Testis (tissue), 2 donors: ENCODE data around the gene C6orf89.

ENCODE experiments used
- POLR2A ChIP-seq: fragments of 450-650 bp; IDR thresholded peaks from one replicate; pipeline ENCODE4 v1.6.1; 2017; ENCODE audit warnings: antibody characterized with exemption, mild to moderate bottlenecking, moderate library complexity
- TF ChIP-seq, protein P1 (sequence below), 3 experiments: fragments of 450-650 bp in 2 of 3; fragments of 200-600 bp in 1 of 3; sonication (generic) in 1 of 3; IDR thresholded peaks; one replicate each; pipeline ENCODE4 v1.5.1; 2016 to 2019; ENCODE audit warnings: antibody characterized with exemption in 3 of 3, mild to moderate bottlenecking in 2 of 3, moderate library complexity in 1 of 3

DNA sequence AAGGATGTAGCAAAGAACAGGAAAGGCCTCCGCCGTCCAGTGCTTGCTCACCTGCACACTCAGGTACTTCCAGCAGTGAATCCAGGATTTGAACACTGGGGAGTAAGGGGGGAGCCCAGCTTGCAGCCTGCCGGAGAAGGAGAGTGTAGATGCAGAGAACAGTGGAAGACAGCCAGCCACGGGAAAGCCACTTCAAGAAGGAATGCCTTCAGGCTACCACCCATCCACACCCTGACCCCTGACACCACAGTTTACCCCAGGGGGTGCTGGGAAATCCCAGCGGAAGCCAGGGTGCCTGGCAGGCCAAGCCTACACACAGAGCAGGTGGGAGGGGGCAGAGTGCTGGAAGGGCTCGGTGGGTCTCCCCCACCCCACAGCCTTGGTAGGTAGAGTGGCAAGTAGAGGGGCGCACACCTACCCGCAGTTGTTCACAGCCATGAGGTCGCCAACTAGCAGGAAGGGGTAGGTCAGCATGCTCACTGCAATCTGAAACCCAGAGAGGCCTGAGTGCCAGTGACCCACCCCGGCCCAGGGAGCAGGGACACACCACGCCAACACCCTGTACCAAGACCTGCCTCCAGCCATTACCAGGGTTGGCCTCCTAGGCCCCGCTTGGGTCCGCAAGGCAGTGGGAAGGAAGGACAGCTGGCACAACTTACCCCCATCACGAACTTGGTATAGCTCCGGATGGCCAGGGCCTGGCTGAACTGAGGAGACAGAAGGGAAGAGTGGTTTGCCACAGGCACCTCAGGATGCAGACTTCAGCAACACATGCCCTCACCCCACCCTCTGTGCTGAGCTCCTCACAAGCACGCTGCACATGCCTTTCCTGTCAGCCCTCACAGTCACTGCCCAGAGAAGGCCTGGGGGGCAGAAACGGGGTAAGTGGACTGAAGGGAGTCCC, 84.5 kb downstream of the C6orf89 start:
- TF ChIP-seq, protein P1, sequence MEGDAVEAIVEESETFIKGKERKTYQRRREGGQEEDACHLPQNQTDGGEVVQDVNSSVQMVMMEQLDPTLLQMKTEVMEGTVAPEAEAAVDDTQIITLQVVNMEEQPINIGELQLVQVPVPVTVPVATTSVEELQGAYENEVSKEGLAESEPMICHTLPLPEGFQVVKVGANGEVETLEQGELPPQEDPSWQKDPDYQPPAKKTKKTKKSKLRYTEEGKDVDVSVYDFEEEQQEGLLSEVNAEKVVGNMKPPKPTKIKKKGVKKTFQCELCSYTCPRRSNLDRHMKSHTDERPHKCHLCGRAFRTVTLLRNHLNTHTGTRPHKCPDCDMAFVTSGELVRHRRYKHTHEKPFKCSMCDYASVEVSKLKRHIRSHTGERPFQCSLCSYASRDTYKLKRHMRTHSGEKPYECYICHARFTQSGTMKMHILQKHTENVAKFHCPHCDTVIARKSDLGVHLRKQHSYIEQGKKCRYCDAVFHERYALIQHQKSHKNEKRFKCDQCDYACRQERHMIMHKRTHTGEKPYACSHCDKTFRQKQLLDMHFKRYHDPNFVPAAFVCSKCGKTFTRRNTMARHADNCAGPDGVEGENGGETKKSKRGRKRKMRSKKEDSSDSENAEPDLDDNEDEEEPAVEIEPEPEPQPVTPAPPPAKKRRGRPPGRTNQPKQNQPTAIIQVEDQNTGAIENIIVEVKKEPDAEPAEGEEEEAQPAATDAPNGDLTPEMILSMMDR (IDR thresholded peaks at IDR 0.05) = no peak
- TF ChIP-seq POLR2A = no peak
